Rectal smooth muscle tissue (tissue), 1 donor: ENCODE measurements around the gene SMYD3.

Experiments used
- H3K27ac ChIP-seq: one replicate; pipeline ENCODE4 v1.7.0; 2013; ENCODE audit warnings: low read depth, low read length, inconsistent platforms
- H3K27me3 ChIP-seq: one replicate; pipeline ENCODE4 v1.7.0; 2013; ENCODE audit warnings: low read length; ENCODE audit not compliant: control insufficient read depth, insufficient read depth
- H3K36me3 ChIP-seq: one replicate; pipeline ENCODE4 v1.7.0; 2013; ENCODE audit warnings: low read length; ENCODE audit not compliant: control insufficient read depth, insufficient read depth
- H3K4me1 ChIP-seq: one replicate; pipeline ENCODE4 v1.7.0; 2013; ENCODE audit warnings: low read length; ENCODE audit not compliant: control insufficient read depth, insufficient read depth
- H3K4me3 ChIP-seq: one replicate; pipeline ENCODE4 v1.7.0; 2013; ENCODE audit warnings: low read length
- H3K9ac ChIP-seq: one replicate; pipeline ENCODE4 v1.7.0; 2013; ENCODE audit warnings: low read length

The SMYD3 gene

GRCh38 chr1:246198115-246198816, 308.8 kb downstream of the SMYD3 start:
- Histone ChIP-seq H3K27me3 (no peaks in the 10 kb centered on the region), H3K36me3 (no peaks in the 10 kb centered on the region), H3K4me1 (no peaks in the 10 kb centered on the region), H3K4me3 (no peak overlapping the region), H3K27ac (no peak overlapping the region), H3K9ac (no peak overlapping the region)

GRCh38 chr1:246197076-246197475, 310.0 kb downstream of the SMYD3 start:
- H3K4me3 ChIP-seq: no peak overlapping the region
- H3K4me1 ChIP-seq: no peaks in the 10 kb centered on the region
- H3K9ac ChIP-seq: no peak overlapping the region
- no peaks in the 10 kb centered on the region for H3K27me3 ChIP-seq
- no peak overlapping the region for H3K27ac ChIP-seq
- no peaks in the 10 kb centered on the region for H3K36me3 ChIP-seq

DNA sequence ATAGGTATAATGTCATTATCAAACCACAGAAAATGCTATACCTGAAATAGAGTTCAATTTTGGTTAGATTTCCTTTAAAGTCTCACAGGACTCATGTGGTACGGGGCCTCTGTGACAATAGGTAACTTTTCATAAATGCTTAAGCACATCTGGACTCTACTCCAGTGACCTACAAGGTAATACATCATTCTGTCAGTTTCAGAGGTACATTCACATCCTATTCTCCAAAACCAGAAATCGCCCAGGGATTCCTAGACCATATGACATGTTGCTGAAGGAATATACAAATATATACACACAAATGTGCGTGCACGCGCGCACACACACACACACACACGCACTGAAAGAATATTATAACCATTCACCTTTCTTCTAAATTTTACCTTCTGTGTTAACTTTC, 311.8 kb downstream of the SMYD3 start:
- no peak overlapping the region for H3K27ac ChIP-seq
- H3K9ac ChIP-seq: no peak overlapping the region
- H3K27me3 ChIP-seq: no peaks in the 10 kb centered on the region
- H3K4me1 ChIP-seq: no peaks in the 10 kb centered on the region
- H3K4me3 ChIP-seq: no peak overlapping the region
- no peaks in the 10 kb centered on the region for H3K36me3 ChIP-seq

DNA sequence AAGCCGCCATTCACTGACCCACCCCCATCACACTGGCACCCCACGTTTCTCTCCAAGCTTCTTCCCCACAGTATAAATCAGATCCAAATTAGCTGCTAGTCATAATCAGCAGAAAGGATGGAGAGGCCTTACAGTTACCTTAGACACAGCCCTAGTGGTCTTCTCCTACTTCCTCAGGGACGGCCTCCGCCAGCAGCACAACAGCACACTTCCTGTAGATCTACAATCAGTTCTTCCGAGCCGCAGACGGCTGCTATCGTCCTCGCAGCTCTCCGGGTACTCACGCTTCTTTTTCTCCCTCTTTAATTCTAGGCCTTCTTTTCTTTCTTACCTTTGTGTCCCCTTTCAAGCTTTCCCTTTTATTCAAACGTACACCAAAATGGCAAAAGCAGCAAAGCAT, 313.5 kb downstream of the SMYD3 start:
- Histone ChIP-seq H3K27ac (no peak overlapping the region), H3K36me3 (no peaks in the 10 kb centered on the region), H3K9ac (no peak overlapping the region), H3K4me1 (no peaks in the 10 kb centered on the region), H3K4me3 (no peak overlapping the region), H3K27me3 (no peaks in the 10 kb centered on the region)

DNA sequence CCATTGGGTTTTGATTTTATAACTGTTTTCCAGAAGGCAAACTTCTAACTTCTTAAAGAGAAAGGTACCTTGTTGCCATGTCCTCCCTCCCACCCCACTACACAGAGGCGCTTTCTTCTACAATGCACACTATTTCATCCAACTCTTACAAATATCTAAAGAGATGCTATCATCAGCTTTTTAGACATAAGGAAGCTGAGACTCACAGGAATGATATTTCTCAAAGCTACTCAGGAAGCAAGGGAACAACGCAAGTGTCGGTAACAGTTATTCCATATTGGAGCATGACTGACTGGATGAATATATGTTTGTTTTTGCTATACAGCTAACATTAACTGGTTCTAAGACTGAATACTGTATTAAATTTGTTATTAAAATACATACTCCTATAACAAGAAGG, 318.0 kb downstream of the SMYD3 start:
- Histone ChIP-seq H3K27ac (no peak overlapping the region), H3K4me3 (no peak overlapping the region)

GRCh38 chr1:246187834-246188372, 319.2 kb downstream of the SMYD3 start:
- Histone ChIP-seq H3K4me3 (no peak overlapping the region), H3K27ac (no peak overlapping the region), H3K4me1 (no peaks in the 10 kb centered on the region), H3K27me3 (no peaks in the 10 kb centered on the region), H3K36me3 (no peaks in the 10 kb centered on the region), H3K9ac (no peak overlapping the region)

More for the DNA sequence above, 318.0 kb downstream of the SMYD3 start:
- no peaks in the 10 kb centered on the region for H3K4me1 ChIP-seq
- H3K36me3 ChIP-seq: no peaks in the 10 kb centered on the region
- no peaks in the 10 kb centered on the region for H3K27me3 ChIP-seq
- no peak overlapping the region for H3K9ac ChIP-seq

DNA sequence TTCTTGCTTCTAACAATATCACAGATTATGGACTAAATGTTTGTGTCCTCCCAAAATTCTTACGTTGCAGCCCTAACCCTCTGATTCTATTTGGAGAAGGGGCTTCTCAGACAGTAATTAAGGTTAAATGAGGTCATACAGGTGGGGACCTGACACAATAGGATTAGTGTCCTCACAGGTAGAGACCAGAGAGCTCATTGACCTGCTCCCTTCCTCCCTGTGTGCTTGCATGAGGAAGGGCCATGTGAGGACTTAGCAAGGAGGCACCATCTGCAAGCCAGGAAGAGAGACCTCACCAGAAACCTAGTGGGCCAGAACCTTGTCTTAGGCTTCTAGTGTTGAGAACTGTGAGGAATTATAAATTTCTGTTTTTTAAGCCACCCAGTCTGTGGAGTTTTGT, 322.6 kb downstream of the SMYD3 start:
- H3K27me3 ChIP-seq: no peaks in the 10 kb centered on the region
- no peak overlapping the region for H3K4me3 ChIP-seq
- no peak overlapping the region for H3K9ac ChIP-seq
- no peaks in the 10 kb centered on the region for H3K36me3 ChIP-seq
- H3K27ac ChIP-seq: no peak overlapping the region
- no peaks in the 10 kb centered on the region for H3K4me1 ChIP-seq

- H3K36me3 ChIP-seq: no peaks in the 10 kb centered on the region
- no peak overlapping the region for H3K4me3 ChIP-seq
- H3K27ac ChIP-seq: no peak overlapping the region
These were observed 324.8 kb downstream of the SMYD3 start for GRCh38 chr1:246182149-246182851.

GRCh38 chr1:246181241-246181640, 325.8 kb downstream of the SMYD3 start:
- Histone ChIP-seq H3K27me3 (no peaks in the 10 kb centered on the region), H3K4me1 (no peaks in the 10 kb centered on the region), H3K4me3 (no peak overlapping the region), H3K36me3 (no peaks in the 10 kb centered on the region), H3K27ac (no peak overlapping the region), H3K9ac (no peak overlapping the region)

More at GRCh38 chr1:246182149-246182851, 324.8 kb downstream of the SMYD3 start:
- Histone ChIP-seq H3K27me3 (no peaks in the 10 kb centered on the region), H3K9ac (no peak overlapping the region), H3K4me1 (no peaks in the 10 kb centered on the region)

DNA sequence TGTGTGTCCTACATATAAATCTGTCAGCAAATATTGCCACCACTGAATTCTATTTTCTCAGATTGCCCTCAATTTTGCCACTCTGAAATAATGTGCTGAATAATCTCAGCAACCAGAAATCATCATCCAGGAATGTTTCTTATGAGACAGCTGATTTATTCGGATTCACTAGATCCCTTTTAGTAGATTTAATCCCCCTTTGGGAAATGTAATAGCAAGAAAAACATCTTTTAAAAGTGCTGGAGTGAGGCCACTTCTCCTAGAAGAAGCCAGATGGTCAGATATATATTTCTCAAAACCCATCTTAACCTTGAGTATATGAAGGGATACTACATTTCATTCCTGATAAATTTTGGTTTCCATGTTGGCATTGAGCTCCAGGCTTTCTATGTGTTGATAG, 327.7 kb downstream of the SMYD3 start:
- Histone ChIP-seq H3K27ac (no peak overlapping the region), H3K4me1 (no peaks in the 10 kb centered on the region), H3K36me3 (no peaks in the 10 kb centered on the region), H3K9ac (no peak overlapping the region), H3K27me3 (no peaks in the 10 kb centered on the region), H3K4me3 (no peak overlapping the region)

DNA sequence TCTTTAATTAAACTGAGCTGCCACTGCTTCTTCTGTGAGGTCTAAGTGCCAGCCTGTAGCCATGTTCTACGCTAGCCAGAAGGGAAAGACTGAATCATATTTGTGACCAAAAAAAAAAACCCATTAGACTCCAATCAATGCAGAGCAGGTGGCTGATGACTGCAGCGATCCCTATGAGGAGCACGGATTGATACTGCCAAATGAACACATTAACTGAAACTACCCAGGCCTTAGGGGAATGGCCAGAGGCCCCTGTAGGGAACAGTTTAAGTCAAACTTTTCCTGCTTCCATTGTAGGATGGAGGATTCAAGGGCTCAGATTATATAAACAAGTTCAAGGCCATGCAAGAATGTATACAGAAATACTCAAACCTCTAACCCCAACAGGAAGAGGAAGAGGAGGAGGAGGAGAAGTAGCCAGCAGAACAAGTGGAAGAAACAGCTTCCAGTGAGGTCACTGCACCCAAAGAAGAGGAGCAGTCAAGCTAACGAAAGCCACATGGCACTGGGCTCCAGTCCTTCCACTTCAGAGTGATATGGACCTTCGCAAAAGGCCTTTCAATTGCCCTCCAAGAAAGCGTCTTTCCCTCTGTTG, 328.3 kb downstream of the SMYD3 start:
- no peaks in the 10 kb centered on the region for H3K27me3 ChIP-seq
- no peaks in the 10 kb centered on the region for H3K36me3 ChIP-seq
- H3K4me3 ChIP-seq: no peak overlapping the region
- no peaks in the 10 kb centered on the region for H3K4me1 ChIP-seq
- H3K27ac ChIP-seq: no peak overlapping the region
- no peak overlapping the region for H3K9ac ChIP-seq

- Histone ChIP-seq H3K4me1 (no peaks in the 10 kb centered on the region), H3K4me3 (no peak overlapping the region), H3K27me3 (no peaks in the 10 kb centered on the region), H3K36me3 (no peaks in the 10 kb centered on the region), H3K27ac (no peak overlapping the region), H3K9ac (no peak overlapping the region)
These were observed 330.7 kb downstream of the SMYD3 start for GRCh38 chr1:246176126-246177024.
